Tibial nerve (tissue), 3 donors: ENCODE results near the gene PCSK5.

Source experiments
- POLR2A ChIP-seq, 2 donors: fragments of 450-650 bp; IDR thresholded peaks; one replicate each; pipeline ENCODE4 v1.6.1; 2017; ENCODE audit warnings: antibody characterized with exemption in 2 of 2, mild to moderate bottlenecking in 2 of 2, moderate library complexity in 2 of 2
- TF ChIP-seq, protein P1 (sequence below), 5 experiments: fragments of 200-600 bp in 3 of 5; fragments of 450-650 bp in 2 of 5; sonication (generic) in 3 of 5; IDR thresholded peaks; one replicate each; pipeline ENCODE4 v1.5.1; 2016 to 2019; ENCODE audit warnings: antibody characterized with exemption in 5 of 5, mild to moderate bottlenecking in 3 of 5, moderate library complexity in 2 of 5

DNA sequence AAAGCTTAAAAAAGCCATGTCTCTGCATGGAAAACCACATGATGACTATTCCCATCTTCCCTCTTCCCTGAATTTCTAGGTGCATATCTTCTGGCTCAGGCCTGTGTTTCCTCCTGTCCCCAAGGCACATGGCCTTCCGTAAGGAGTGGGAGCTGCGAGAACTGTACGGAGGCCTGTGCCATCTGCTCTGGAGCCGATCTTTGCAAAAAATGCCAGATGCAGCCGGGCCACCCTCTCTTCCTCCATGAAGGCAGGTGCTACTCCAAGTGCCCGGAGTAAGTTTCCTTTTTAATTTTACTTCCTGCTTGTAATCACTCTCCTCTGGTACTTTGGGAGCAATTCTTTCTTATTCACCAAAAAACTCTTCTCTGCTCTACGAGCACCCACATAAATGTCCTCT lies 420.1 kb downstream of the PCSK5 start:
- TF ChIP-seq, protein P1, sequence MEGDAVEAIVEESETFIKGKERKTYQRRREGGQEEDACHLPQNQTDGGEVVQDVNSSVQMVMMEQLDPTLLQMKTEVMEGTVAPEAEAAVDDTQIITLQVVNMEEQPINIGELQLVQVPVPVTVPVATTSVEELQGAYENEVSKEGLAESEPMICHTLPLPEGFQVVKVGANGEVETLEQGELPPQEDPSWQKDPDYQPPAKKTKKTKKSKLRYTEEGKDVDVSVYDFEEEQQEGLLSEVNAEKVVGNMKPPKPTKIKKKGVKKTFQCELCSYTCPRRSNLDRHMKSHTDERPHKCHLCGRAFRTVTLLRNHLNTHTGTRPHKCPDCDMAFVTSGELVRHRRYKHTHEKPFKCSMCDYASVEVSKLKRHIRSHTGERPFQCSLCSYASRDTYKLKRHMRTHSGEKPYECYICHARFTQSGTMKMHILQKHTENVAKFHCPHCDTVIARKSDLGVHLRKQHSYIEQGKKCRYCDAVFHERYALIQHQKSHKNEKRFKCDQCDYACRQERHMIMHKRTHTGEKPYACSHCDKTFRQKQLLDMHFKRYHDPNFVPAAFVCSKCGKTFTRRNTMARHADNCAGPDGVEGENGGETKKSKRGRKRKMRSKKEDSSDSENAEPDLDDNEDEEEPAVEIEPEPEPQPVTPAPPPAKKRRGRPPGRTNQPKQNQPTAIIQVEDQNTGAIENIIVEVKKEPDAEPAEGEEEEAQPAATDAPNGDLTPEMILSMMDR (IDR thresholded peaks at IDR 0.05) = no peak
- TF ChIP-seq POLR2A (IDR thresholded peaks at IDR 0.05) = no peak
